Measurements from ENCODE around the gene RHOJ. TPM values are rescaled to one million over a fixed set of nuclear protein-coding genes. Genes with fewer than 3 reads are reported as not detected.

The RHOJ gene
- total RNA-seq, 1 experiment from 2014 or later: 30.2 TPM

GRCh38 chr14:63322472-63322871, 118.2 kb downstream of the RHOJ start:
- no peaks in the 10 kb centered on the region for H3K9me3 ChIP-seq (ENCODE audit: low read depth, low read length, poor library complexity, severe bottlenecking)
- TF ChIP-seq EZH2 (IDR thresholded peaks at IDR 0.05; ENCODE audit: borderline replicate concordance, low read depth, low read length, poor library complexity, severe bottlenecking): no peak
- TF ChIP-seq, protein P1, sequence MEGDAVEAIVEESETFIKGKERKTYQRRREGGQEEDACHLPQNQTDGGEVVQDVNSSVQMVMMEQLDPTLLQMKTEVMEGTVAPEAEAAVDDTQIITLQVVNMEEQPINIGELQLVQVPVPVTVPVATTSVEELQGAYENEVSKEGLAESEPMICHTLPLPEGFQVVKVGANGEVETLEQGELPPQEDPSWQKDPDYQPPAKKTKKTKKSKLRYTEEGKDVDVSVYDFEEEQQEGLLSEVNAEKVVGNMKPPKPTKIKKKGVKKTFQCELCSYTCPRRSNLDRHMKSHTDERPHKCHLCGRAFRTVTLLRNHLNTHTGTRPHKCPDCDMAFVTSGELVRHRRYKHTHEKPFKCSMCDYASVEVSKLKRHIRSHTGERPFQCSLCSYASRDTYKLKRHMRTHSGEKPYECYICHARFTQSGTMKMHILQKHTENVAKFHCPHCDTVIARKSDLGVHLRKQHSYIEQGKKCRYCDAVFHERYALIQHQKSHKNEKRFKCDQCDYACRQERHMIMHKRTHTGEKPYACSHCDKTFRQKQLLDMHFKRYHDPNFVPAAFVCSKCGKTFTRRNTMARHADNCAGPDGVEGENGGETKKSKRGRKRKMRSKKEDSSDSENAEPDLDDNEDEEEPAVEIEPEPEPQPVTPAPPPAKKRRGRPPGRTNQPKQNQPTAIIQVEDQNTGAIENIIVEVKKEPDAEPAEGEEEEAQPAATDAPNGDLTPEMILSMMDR (conservative IDR thresholded peaks at IDR 0.05; ENCODE audit: low read depth, low read length): no peak
- H3K36me3 ChIP-seq (ENCODE audit: insufficient read depth, low read length, poor library complexity, severe bottlenecking): no peaks in the 10 kb centered on the region
- no peak overlapping the region for H3K27ac ChIP-seq (ENCODE audit: low read depth, low read length, poor library complexity, severe bottlenecking)
- no peak for DNase-seq (ENCODE audit: low spot score)
- BruUV-seq (replicated peaks): no TSS peak
- no peaks in the 10 kb centered on the region for H3K4me1 ChIP-seq (ENCODE audit: insufficient read depth, low read length, poor library complexity, severe bottlenecking)
- intact Hi-C loops (cut with micrococcal nuclease; ENCODE audit: unreplicated experiment): no loop called here
- CTCF ChIA-PET: no interaction called here
- H3K27me3 ChIP-seq (replicated peaks; ENCODE audit: insufficient read depth, low read depth, low read length, poor library complexity): no peaks in the 10 kb centered on the region
- H3K4me3 ChIP-seq (ENCODE audit: low read depth, low read length, poor library complexity, severe bottlenecking): no peak overlapping the region
- POLR2A ChIA-PET (ENCODE audit: low non-redundant PET): no interaction called here

DNA sequence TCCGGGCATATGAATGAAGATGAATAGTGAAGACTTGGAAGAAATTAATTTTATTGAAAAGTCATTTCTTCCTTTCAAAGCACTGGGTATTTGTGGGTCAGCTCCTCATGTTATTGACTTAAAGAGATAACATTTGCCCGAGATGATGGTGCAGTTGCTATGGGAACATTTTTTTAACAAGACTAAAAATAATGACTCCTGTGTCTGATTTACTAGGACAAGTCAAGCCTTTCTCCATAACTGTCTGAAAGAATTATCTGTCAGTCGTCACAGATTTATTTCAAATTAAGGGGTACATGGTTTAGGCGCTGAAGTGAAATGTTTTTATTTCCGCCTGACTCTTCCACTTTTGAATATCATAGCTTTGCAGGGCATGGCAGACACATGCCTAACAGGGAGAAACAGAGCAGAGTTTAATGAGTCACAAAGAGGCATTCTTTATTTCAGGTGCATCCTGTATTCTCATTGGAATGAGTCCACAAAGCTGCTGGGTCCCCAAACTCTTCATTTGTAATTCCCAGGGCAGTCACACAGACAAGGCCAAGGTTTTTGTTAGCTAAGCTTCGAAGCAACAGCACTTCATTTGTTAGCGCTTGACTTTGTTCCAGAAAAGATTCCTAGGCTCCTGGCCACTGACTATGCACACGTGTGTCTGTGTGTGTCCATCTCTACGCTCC, 118.8 kb downstream of the RHOJ start:
- CTCF ChIA-PET: interaction anchor here (0.6 kb wide), 1 partner anchor 17 kb away, joined by 9 read pairs; no protein-coding TSS in a partner anchor
- Histone ChIP-seq H3K4me3 (ENCODE audit: low read depth, low read length, poor library complexity, severe bottlenecking) (no peak overlapping the region), H3K36me3 (ENCODE audit: insufficient read depth, low read length, poor library complexity, severe bottlenecking) (no peaks in the 10 kb centered on the region), H3K27me3 (replicated peaks; ENCODE audit: insufficient read depth, low read depth, low read length, poor library complexity) (no peaks in the 10 kb centered on the region), H3K9me3 (ENCODE audit: low read depth, low read length, poor library complexity, severe bottlenecking) (no peaks in the 10 kb centered on the region), H3K27ac (ENCODE audit: low read depth, low read length, poor library complexity, severe bottlenecking) (no peak overlapping the region), H3K4me1 (ENCODE audit: insufficient read depth, low read length, poor library complexity, severe bottlenecking) (peaks cover 2% of the 10 kb centered on the region)
- TF ChIP-seq EZH2 (IDR thresholded peaks at IDR 0.05; ENCODE audit: borderline replicate concordance, low read depth, low read length, poor library complexity, severe bottlenecking): no peak
- TF ChIP-seq, protein P1 (conservative IDR thresholded peaks at IDR 0.05; ENCODE audit: low read depth, low read length): no peak
- intact Hi-C loops (cut with micrococcal nuclease; ENCODE audit: unreplicated experiment): no loop called here
- no TSS peak for BruUV-seq (replicated peaks)
- POLR2A ChIA-PET (ENCODE audit: low non-redundant PET): no interaction called here
- no peak for DNase-seq (ENCODE audit: low spot score)

DNA sequence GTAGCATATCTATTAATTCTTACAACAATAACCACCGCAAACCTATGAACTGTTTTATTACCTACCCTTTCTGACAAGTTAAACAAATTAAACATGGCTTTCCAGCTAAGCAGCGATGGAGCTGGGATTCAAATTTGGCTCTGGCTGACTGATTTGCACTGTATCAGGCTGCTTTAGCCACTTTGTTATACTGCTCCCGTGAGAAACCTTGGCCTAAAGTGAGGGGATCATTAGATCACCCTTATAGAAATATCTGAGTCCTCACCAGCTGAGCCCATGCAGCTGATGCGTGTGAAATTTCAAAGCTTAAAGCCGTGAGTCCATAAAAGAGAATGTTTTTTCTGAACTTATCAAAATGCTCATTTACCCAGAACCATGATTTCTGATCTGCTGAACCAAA, 122.6 kb downstream of the RHOJ start:
- CTCF ChIA-PET: no interaction called here
- intact Hi-C loops (cut with micrococcal nuclease; ENCODE audit: unreplicated experiment): no loop called here

More for the DNA sequence above, 122.6 kb downstream of the RHOJ start:
- Histone ChIP-seq H3K27ac (ENCODE audit: low read depth, low read length, poor library complexity, severe bottlenecking) (no peak overlapping the region), H3K4me1 (ENCODE audit: insufficient read depth, low read length, poor library complexity, severe bottlenecking) (peaks cover 28% of the 10 kb centered on the region), H3K36me3 (ENCODE audit: insufficient read depth, low read length, poor library complexity, severe bottlenecking) (no peaks in the 10 kb centered on the region), H3K4me3 (ENCODE audit: low read depth, low read length, poor library complexity, severe bottlenecking) (no peak overlapping the region), H3K9me3 (ENCODE audit: low read depth, low read length, poor library complexity, severe bottlenecking) (no peaks in the 10 kb centered on the region), H3K27me3 (replicated peaks; ENCODE audit: insufficient read depth, low read depth, low read length, poor library complexity) (no peaks in the 10 kb centered on the region)
- DNase-seq (ENCODE audit: low spot score): no peak
- POLR2A ChIA-PET (ENCODE audit: low non-redundant PET): no interaction called here
- no TSS peak for BruUV-seq (replicated peaks)
- no peak for TF ChIP-seq EZH2 (IDR thresholded peaks at IDR 0.05; ENCODE audit: borderline replicate concordance, low read depth, low read length, poor library complexity, severe bottlenecking)
- TF ChIP-seq, protein P1 (conservative IDR thresholded peaks at IDR 0.05; ENCODE audit: low read depth, low read length): no peak
